ENCODE data around the gene STAB1.

STAB1 gene

DNA sequence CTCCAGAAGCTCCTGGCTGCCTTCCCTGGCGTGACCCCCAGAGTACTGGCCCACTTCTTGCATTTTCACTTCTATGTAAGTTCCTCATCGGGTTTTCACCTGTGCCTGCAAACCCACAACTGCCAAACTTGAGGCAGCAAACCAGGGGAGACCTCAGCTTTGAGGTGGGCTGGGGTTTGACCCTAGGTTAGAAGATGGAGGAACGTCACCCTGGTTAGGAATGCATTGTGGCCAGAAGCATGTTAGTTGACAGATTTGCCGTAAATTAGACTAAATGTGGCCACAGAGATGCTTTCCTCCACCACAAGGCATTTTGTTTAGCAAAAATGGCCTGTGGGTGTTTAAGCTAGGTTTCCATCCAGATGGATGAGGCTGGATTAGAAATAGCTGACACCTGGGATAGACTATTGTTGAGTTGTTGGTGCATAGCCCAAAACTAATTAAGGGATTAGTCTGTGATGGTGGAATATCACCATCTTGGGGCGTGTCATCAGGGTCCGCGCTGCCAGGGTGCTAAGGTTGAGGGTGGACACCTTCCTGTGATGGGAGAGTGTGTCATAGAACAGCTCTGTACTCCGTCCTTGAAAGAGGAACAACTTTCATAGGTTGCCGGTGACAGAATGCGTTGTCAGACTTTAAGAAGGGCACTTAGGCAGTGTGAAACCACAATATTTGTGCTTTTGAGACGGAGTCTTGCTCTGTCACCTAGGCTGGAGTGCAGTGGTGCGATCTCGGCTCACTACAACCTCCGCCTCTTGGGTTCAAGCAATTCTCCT lies 36.2 kb upstream of the STAB1 start:
- H3K27ac ChIP-seq, result no peak overlapping the region
- no peak for DNase-seq (ENCODE audit: low read depth, low spot score)

DNA sequence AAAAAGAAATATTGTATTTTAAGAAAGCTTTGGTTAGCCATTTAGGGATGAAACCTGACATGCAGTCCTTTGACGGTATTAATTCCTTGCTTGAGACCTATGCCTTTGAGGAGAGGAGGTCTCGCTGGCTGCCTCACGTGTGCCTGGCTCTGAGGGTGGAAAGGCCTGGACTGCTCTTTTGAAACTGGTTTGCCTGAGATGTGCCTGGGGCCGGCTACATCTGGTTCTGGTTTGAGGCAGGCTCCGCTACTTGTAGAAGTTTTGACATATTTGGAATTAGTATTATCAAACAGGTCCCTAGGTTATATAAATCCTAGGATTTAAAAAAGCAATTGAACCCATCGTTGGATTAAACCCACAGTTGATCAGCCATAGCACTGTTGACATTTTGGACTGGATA lies 33.3 kb upstream of the STAB1 start:
- DNase-seq (ENCODE audit: low read depth, low spot score), result no peak
- H3K27ac ChIP-seq, result no peak overlapping the region

DNA sequence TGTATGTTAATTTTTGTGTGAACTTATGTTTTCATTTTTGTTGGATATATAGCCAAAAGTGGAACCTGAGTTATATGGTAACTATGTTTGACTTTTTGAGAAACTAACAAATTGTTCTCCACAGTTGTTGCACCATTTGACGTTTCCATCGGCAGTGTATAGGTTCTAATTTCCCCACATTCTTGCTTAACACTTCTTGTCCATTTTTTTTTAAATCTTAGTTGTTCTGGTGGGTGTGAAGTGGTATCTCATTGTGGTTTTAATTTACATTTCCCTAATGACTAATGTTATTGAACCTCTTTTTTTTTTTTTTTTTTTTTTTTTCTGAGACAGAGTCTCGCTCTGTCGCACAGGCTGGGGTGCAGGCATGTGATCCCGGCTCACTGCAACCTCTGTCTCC lies 31.7 kb upstream of the STAB1 start:
- no peak overlapping the region for H3K27ac ChIP-seq
- no peak for DNase-seq (ENCODE audit: low read depth, low spot score)

DNA sequence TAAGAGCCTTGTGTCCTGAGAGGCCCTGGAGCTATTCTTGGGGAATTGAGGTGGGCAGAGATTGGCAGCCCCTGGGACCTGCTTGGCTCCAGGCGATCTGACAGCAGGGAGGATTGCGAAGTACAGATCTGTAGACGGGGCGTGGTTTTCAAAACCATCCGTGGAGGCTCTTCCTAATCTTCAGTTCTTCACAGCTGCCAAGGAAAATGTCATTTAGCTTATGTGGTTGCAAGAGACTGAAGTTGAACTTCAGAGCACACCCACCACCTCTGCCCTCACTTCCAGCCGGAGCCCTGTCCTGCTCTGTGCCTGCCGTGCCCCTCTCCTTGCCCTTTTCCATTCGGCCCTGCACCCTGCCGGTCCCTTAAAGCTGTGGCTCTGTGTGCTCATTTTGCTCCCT lies 26.8 kb upstream of the STAB1 start:
- H3K27ac ChIP-seq, result no peak overlapping the region
- no peak for DNase-seq (ENCODE audit: low read depth, low spot score)

DNA sequence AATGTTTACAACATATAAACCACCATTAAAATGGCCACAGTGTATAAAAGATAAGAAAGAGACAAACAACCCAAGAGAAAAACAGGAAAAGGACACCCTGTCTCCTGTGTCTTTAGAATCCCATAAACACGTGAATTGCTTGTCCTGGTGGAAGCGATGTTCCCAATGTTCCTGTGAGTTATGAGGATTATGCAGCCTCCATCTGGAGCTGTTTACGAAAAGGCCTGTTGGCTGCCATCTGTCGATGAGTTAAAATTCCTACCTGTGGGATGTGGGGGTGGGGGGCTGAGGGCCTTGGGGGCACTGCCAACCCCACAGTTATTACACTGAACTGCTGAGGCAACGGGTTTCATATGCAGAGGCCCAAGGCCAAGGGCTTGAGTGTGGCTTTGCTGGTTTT lies 26.1 kb upstream of the STAB1 start:
- no peak overlapping the region for H3K27ac ChIP-seq
- DNase-seq (ENCODE audit: low read depth, low spot score), result no peak

DNA sequence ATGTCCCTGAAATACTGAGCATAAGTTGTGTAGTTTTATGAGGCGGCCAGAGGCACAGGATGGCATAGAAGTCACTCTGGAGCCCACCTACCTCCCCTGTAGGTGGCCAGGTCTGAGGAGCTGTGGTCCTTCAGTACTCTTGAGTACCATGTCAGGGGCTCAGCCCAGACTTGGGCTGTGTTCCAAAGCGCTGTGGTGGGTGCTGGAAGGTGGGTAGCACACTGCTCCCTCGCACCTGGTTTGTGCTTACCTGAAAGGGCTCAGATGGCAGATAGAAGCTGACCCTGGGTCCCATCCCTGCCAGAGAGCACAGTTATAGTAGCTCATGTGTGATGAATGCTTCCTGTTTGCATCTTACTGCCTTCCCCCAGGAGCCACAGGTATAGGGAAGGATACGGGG lies 24.2 kb upstream of the STAB1 start:
- DNase-seq (ENCODE audit: low read depth, low spot score), result no peak
- no peak overlapping the region for H3K27ac ChIP-seq

DNA sequence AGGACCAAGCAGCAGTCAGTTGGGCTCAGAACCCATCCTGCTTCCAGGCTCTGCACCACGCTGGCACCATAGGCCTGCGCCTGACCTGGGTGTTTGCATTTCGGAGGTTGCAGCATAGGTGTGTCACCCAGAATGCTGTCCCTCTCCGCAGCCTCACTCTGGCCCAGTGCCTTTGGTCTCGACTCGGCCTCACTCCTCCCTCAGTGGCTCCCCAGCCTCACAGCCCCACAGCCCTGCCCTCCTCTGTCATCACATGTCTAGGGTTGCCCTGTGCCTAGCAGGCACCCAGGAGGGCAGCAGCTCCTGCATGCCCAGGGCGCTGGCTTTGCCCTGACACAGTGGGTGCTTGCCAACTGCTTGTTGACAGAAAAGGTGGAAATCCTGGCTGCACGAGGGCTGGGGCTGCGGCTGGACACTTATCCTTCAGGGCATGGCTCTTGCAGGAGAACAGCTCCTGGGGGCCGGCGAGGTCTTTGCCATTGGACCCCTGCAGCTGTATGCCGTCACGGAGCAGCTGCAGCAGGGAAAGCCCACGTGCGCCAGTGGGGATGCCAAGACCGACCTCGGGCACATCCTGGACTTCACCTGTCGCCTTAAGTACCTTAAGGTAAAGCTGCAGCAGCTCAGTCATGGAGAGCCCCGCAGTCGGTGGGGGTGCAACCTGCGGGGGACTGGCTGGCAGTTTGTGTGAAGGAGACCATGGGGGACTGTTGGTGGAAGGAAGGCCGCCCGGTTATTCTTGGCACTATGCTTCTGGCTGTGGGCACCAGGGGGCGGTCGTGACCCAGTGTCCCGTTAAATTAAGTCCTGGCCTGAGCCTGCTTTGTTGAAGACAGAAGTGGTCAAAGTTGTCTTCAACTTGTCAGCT lies 23.5 kb upstream of the STAB1 start:
- no peak overlapping the region for H3K27ac ChIP-seq
- no peak for DNase-seq (ENCODE audit: low read depth, low spot score)

DNA sequence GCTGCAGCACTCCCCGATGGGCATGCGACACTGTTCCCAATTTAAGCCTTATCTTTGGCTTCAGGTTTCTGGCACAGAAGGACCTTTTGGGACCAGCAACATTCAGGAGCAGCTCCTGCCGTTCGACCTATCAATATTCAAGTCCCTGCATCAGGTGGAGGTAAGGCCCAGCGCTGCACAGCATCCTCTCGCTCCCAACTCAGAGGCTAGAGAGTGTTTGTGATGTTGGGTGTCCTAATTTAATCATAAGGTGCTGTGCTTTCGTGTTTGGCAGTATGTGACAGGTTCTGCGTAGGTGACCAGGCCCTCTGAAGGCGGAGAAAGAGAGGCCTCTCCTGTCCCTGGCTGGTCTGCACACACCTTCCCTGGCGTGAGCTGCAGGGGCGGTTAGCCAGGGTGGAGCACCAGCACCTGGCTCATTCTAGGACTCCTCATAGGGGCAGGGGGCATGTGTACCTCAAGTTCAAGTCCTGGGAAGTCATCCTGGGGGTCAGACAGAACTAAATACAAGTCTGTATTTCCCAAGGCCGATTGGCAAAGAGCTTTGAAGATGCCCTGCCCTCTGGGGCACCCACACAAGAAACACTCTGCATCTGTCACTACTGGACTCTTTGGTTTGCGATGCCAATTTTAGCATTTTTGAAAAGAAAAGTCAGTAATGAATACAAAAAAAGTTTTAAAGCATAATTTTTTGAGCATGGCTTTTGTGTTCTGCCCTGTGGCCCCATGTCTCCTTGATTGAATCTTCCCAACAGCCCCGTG lies 22.7 kb upstream of the STAB1 start:
- H3K27ac ChIP-seq, result no peak overlapping the region
- no peak for DNase-seq (ENCODE audit: low read depth, low spot score)

DNA sequence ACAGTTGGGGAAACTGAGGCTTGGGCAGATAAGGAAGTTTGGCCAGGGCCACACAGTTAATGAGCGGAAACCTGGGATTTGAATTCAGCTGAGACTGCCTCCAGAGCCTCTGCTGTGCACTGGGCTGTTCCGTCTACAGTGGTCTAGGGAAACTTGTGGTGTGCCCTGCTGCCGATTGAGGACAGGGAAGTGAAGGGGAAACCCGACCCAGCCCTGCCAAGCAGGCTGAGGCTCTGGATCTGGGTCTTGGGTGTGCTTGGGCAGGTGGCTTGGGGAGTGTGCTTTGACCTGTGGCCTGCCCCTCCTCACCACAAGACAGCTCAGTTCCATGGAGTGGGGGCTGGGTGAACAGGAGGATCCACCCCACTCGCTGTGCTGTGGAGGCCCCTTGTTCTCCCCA lies 22.1 kb upstream of the STAB1 start:
- DNase-seq (ENCODE audit: low read depth, low spot score), result no peak
- H3K27ac ChIP-seq, result no peak overlapping the region

DNA sequence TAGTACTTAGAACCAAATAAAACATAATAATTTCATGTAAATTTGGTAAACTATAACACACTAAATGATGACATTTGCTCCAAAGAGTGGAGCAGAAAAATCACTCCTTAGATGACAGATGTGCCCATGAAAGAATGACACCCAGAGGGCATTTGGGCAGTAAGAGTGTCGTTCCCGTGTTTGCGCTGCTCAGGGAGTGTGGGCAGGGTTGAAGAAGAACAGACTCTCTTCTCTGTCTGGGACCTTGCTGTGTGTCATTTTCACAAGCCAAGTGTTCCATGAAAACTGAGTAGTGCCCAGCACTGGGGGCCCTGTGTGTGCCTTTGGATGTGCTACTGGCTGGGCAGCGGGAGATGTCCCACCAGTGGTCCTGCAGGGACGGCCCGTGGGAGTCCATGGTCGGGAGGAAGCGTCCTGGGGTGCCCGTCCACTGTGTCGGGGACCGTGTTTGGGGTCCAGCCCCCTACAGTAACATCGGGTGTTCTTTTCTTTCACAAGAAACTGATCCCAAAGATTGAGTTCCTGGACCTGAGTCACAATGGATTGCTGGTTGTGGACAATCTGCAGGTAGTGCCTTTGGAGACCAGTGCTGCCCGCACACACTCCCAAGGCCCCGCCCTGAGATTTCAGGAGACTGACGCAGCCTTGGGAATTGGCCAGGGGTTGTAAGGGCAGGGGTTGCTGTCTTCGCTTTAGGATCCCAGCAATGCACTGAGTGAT lies 17.9 kb upstream of the STAB1 start:
- no peak for DNase-seq (ENCODE audit: low read depth, low spot score)
- no peak overlapping the region for H3K27ac ChIP-seq

DNA sequence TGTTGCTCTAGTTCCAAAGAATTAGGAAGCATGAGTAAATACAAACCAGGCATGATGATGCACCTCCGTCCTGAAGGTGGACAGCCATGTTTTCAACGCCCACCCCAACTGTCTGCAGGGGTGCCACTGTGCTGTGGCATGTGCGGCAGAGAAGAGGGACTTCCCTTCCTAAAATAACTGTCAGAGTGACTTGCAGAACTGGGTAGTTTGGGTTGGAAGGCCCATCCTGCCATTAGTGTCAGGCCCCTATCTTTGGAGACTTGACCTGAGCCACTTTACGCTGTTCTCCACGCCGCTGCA lies 17.4 kb upstream of the STAB1 start:
- no peak overlapping the region for H3K27ac ChIP-seq
- no peak for DNase-seq (ENCODE audit: low read depth, low spot score)

DNA sequence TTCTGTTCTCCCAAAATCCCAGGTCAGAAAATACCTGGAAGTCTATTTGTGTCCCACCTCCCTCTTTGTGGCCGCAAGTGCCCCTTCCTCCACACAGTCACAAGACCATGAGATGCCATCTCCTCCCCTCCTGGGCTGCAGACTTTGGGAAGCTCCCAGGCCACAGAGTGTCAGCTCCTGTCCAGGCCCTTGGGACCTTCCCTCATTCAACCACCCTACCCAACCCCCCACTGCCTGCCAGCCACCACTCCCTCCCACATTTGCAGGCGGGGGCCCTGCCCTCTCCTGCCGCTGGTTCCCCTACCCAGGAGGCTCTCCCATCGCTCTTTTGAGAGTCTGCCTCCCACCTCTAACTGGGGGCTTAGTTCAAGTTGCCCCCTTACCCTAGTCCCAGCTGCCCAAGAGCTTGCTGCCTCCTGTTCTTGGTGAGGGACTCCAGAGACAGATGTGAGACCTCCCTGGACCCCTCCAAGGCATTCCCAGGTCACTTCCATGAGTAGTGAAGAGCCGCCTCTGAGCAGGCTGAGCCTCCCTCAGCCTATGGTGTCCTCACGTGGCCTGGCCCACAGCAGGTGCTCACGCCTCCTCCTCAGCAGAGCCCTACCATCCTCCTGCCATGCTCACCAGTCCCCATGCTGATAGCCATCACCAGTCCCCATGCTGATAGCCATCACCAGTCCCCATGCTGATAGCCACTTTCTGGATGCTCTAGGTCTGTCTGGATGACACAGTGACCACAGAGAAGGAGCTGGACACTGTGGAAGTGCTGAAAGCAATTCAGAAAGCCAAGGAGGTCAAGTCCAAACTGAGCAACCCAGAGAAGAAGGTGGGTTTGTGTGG lies 15.9 kb upstream of the STAB1 start:
- no peak for DNase-seq (ENCODE audit: low read depth, low spot score)
- H3K27ac ChIP-seq, result no peak overlapping the region

DNA sequence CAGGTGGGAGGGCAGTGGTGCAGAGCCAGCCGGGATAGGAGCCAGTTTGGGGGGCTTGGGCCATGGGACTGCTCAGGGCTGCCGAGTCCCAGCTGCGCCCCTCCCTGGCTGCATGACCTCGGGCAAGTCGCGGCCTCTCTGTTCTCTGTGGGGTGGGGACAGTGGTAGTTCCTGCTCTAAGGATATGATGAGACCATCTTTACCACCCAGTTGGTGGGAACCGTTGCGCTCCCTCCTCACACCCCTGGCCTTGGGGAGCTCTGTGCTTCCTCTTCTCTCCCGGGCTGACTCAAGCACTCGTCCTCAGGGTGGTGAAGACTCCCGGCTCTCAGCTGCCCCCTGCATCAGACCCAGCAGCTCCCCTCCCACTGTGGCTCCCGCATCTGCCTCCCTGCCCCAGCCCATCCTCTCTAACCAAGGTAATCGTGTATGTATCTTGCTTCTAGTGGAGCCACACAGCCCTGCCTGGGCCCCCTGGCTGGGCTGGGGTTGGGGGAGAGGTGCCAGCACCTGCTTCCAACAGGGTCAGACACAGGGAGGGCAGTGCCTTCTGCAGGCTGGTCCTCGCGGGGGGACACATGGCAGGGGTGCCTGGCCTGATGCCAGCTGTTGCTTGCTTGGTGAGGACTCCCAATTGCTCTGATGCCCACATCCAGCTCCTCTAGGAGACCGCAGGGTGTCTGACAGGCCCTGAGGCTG lies 15.1 kb upstream of the STAB1 start:
- no peak for DNase-seq (ENCODE audit: low read depth, low spot score)
- H3K27ac ChIP-seq, result no peak overlapping the region

DNA sequence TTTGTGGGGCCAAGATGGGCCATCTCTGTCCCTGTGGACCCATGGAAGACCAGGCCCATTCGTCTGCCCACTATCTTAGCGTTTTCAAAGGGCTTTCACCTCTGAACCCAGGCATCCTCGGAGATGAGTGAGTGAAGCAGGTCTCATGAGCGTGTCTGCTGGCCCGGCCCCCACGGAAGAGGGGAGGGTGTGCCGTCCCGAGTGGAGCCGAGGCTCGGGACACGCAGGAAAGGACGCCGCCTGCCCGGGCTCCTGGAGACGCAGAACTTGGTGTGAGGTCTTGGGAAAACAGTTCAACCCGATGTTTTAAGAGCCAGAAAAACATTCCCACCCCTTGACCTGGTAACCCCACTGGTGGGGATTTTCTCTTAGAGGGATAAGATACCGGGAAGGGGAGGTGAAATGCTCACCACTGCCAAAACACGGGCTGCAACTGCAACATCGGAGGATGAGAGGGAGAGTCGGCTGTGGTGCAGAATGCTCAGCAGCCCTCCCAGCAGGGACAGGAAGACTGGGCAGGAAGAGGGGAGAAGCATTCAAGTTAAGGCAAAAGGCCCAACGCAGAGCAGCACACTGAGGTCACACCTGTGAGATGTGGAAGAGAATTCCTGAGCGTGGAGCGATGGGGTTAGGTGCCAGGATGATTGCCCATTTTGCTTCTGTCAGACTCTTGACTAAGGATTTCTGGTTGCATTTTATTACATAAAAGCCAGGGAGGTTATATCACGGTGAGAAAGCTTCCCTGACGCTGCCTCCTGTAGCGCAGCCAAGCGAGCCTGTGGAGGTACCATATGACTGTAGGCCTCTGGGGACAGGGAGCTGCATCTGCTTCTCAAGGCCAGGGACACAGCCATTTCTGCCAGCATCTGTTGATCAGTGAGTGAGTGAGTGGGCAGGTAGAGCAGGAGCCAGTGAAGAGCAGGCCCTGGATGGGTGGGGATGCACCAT lies 14.1 kb upstream of the STAB1 start:
- no peak for DNase-seq (ENCODE audit: low read depth, low spot score)
- no peak overlapping the region for H3K27ac ChIP-seq

DNA sequence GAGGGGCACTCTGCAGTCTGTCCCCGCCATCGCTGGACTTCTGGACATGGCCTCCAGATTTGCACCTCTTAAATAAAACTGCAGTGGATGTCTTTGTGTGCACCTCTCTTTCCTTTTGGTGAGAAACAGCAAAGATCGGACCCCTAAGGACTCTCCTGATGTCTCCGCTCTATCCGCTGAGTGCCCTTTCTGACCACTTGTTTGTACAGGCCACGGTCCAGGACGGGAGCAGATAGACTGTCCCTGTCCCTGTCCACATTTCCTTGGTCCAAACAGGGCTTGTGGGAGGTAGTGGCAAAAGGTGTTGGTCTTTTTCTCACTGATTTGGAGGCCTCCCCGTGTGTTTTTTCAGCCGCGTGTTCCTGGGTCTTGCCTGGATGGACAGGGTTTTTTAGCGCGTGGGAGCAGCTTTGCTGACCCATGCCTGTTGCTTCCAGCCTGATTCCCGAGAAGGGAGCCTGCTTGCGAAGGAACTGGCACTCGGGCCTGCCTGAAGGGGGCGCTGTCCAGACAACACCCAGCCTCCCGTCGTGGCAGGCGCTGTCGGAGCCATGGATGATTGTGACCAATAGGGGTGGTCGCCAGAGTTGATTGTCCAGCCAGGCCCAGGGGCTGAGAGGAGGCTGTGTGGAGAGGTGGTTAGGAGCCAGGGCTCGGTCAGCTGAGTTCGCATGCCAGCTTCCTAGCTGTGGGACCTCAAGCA lies 13.2 kb upstream of the STAB1 start:
- DNase-seq (ENCODE audit: low read depth, low spot score), result no peak
- no peak overlapping the region for H3K27ac ChIP-seq

DNA sequence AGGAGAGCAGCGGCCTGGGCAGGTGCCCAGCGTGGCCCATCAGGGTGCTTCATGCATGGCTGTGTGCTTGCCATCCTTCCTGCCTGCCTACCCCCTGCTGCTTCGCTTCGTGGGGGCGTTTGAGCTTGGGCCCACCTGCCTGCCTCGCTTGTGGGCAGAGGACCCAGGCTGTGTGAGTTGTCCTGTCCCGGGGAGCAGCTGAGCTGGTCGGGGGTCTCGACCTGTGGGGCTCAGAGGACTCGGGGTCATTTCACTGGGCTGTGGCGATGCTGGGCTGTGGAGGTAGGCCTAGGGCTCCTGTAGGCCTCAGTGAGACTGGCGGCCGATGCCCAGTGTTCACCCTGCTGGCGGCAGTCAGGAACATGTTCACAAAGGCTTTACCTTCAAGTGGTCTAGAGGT lies 12.1 kb upstream of the STAB1 start:
- H3K27ac ChIP-seq, result peak overlapping the region; percentile 47

DNA sequence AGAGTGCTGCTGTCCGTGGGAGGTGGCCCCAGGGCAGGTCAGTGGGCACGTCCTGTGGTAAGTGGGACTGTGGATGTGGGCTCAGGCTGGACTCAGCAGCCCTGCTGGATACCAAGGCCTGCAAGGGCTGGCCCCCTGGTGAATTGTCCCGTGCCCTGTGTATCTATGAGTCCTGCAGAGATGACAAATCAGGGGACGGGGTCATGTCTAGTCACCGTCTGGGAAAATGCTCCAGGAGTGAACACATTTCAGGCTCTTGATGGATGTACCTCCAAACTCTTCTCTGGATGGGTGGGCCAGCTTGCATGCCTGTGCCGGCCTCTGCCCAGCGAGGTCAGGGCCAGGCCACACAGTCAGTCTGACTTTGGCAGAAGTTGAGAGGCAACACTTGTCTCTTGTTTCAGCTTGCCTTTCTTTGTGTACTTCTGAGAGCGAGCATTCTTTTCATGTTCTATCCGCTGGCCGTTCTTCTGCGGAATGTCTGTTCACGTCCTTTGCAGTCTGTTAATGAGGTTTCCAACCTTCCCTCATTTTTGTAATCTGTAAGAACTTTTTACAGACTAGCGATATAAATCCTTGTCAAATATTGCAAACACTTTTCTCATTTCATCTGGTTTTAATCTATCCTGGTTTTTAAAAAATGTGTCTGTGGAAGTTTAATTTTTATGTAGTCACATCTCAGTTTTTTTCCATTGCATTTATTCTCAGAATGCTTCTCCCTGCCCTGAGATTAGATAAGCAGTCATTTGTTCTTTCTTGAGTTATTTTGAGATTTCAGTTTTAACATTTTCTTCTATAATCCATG lies 11.4 kb upstream of the STAB1 start:
- peak overlapping the region; percentile 47 for H3K27ac ChIP-seq
- peak; percentile 27 for DNase-seq (ENCODE audit: low read depth, low spot score)

More for the DNA sequence above, 12.1 kb upstream of the STAB1 start:
- no peak for DNase-seq (ENCODE audit: low read depth, low spot score)

Data from epithelial cell of prostate (primary cell).